HL-60 (cell line): ENCODE data around the gene RAI1.

Experiments
- DNase-seq, 2 experiments: peaks; one replicate each; pipeline ENCODE4 v3.0.0-alpha.2; 2010 to 2020; ENCODE audit warnings: low read depth in 1 of 2, low spot score in 1 of 2
- H3K27ac ChIP-seq: fragments of 250-450 bp; sonication (Bioruptor Pico); replicated peaks from 2 replicates; pipeline ENCODE4 v1.5.1; 2020; ENCODE audit warnings: mild to moderate bottlenecking, moderate library complexity
- H3K27me3 ChIP-seq: fragments of 250-450 bp; sonication (Bioruptor Pico); 2 replicates; pipeline ENCODE4 v1.5.1; 2021; ENCODE audit warnings: mild to moderate bottlenecking, moderate library complexity; ENCODE audit not compliant: insufficient read depth, poor library complexity, severe bottlenecking
- H3K4me3 ChIP-seq: replicated peaks from 2 replicates; pipeline ENCODE4 v1.5.1; 2011; ENCODE audit warnings: mild to moderate bottlenecking, control low read depth, low read length; ENCODE audit not compliant: insufficient read depth
- CTCF ChIP-seq: IDR thresholded peaks from one replicate; pipeline ENCODE4 v1.5.1; 2011; ENCODE audit warnings: low read length, control low read depth, inconsistent platforms; ENCODE audit not compliant: insufficient read depth
- GABPA ChIP-seq: IDR thresholded peaks from 2 replicates; pipeline ENCODE4 v1.6.1; 2012; ENCODE audit warnings: low read depth
- POLR2AphosphoS5 ChIP-seq: IDR thresholded peaks from 2 replicates; pipeline ENCODE4 v1.6.1; 2012; ENCODE audit warnings: low read depth
- SPI1 ChIP-seq: IDR thresholded peaks from 2 replicates; pipeline ENCODE4 v1.6.1; 2012; ENCODE audit warnings: low read depth, mild to moderate bottlenecking, borderline replicate concordance
- TF ChIP-seq, protein P1 (sequence below): IDR thresholded peaks from 2 replicates; pipeline ENCODE4 v1.6.1; 2012; ENCODE audit warnings: low read depth; ENCODE audit not compliant: insufficient replicate concordance

Gene RAI1

GRCh38 chr17:17783825-17784656 lies 102.8 kb downstream of the RAI1 start:
- Histone ChIP-seq H3K27ac (no peak overlapping the region), H3K27me3 (no peaks in the 10 kb centered on the region), H3K4me3 (no peak overlapping the region)
- DNase-seq: no peak
- no peak for TF ChIP-seq SPI1
- TF ChIP-seq GABPA: no peak
- TF ChIP-seq, protein P1, sequence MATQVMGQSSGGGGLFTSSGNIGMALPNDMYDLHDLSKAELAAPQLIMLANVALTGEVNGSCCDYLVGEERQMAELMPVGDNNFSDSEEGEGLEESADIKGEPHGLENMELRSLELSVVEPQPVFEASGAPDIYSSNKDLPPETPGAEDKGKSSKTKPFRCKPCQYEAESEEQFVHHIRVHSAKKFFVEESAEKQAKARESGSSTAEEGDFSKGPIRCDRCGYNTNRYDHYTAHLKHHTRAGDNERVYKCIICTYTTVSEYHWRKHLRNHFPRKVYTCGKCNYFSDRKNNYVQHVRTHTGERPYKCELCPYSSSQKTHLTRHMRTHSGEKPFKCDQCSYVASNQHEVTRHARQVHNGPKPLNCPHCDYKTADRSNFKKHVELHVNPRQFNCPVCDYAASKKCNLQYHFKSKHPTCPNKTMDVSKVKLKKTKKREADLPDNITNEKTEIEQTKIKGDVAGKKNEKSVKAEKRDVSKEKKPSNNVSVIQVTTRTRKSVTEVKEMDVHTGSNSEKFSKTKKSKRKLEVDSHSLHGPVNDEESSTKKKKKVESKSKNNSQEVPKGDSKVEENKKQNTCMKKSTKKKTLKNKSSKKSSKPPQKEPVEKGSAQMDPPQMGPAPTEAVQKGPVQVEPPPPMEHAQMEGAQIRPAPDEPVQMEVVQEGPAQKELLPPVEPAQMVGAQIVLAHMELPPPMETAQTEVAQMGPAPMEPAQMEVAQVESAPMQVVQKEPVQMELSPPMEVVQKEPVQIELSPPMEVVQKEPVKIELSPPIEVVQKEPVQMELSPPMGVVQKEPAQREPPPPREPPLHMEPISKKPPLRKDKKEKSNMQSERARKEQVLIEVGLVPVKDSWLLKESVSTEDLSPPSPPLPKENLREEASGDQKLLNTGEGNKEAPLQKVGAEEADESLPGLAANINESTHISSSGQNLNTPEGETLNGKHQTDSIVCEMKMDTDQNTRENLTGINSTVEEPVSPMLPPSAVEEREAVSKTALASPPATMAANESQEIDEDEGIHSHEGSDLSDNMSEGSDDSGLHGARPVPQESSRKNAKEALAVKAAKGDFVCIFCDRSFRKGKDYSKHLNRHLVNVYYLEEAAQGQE: no peak
- no peak for TF ChIP-seq CTCF
- no peak for TF ChIP-seq POLR2AphosphoS5

DNA sequence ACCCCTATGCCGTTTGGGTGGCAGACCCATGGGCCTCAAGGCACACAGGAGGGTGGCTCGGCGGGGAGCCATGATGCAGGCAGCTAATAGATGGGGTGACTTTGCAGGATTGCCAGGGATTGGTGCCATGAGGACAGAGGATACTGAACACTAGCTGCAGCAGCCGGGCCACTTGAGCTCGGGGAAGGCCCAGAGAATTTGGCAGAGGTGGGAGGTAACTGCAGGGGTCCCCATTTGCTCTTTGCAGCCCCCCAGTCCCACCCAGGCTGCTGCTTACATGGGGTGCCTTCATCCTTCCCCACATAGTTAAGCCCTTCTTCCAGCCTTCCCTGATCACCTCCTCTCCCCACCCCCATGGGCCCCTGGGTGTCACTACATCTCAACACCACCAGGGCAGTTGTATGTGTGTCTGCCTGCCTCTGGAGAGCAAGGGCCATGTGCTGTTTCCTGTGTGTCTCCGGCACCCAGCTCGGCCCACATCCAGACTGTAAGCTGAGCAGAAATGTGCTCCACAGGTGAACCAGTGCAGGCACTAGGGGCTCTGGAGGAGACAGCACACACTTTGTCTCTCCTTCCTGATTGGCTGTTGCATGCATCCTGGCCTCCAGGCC lies 103.5 kb downstream of the RAI1 start:
- Histone ChIP-seq H3K27ac (no peak overlapping the region), H3K27me3 (no peaks in the 10 kb centered on the region), H3K4me3 (no peak overlapping the region)
- no peak for DNase-seq
- TF ChIP-seq, protein P1: no peak
- TF ChIP-seq POLR2AphosphoS5 (no peak), SPI1 (no peak), GABPA (no peak), CTCF (no peak)

GRCh38 chr17:17785407-17785806 lies 104.1 kb downstream of the RAI1 start:
- Histone ChIP-seq H3K4me3 (no peak overlapping the region), H3K27me3 (no peaks in the 10 kb centered on the region), H3K27ac (no peak overlapping the region)
- no peak for DNase-seq
- TF ChIP-seq CTCF (no peak), GABPA (no peak)
